Astrocyte (in vitro differentiated cells and primary cell): ENCODE data around the gene PREPL. TPM values are rescaled to one million over a fixed set of nuclear protein-coding genes. Genes with fewer than 3 reads are reported as not detected.

Experiments
- DNase-seq: peaks from one replicate; pipeline ENCODE4 v3.0.0-alpha.2; 2010; ENCODE audit warnings: low read depth
- FAIRE-seq: peaks from 2 replicates; lab custom pipeline; 2011; peaks lifted over from hg19 to GRCh38; lab: Jason Lieb, UNC
- H2AFZ ChIP-seq: 2 replicates; pipeline ENCODE4 v1.6.0; 2012; ENCODE audit warnings: low read depth, low read length, inconsistent platforms
- H3K27ac ChIP-seq: 2 replicates; pipeline ENCODE4 v1.5.1; 2011; ENCODE audit warnings: low read depth, low read length, inconsistent platforms
- H3K27me3 ChIP-seq: 2 replicates; pipeline ENCODE4 v1.6.0; 2011; ENCODE audit warnings: low read length, inconsistent platforms; ENCODE audit not compliant: insufficient read depth
- H3K36me3 ChIP-seq: 2 replicates; pipeline ENCODE4 v1.5.1; 2011; ENCODE audit warnings: low read length, inconsistent platforms; ENCODE audit not compliant: insufficient read depth
- H3K4me1 ChIP-seq: 2 replicates; pipeline ENCODE4 v1.5.1; 2011; ENCODE audit warnings: low read length, inconsistent platforms; ENCODE audit not compliant: insufficient read depth
- H3K4me2 ChIP-seq: 2 replicates; pipeline ENCODE4 v1.6.0; 2012; ENCODE audit warnings: low read length, inconsistent platforms
- H3K4me3 ChIP-seq: 2 replicates; pipeline ENCODE4 v1.5.1; 2011; ENCODE audit warnings: low read depth, mild to moderate bottlenecking, low read length, inconsistent platforms; ENCODE audit not compliant: insufficient read depth
- H3K79me2 ChIP-seq: 2 replicates; pipeline ENCODE4 v1.6.0; 2012; ENCODE audit warnings: mild to moderate bottlenecking, low read length, inconsistent platforms; ENCODE audit not compliant: insufficient read depth
- H3K9ac ChIP-seq: 2 replicates; pipeline ENCODE4 v1.6.0; 2012; ENCODE audit warnings: mild to moderate bottlenecking, low read length, inconsistent platforms
- H3K9me3 ChIP-seq: 2 replicates; pipeline ENCODE4 v1.5.1; 2012; ENCODE audit warnings: low read depth, mild to moderate bottlenecking, low read length, inconsistent platforms; ENCODE audit not compliant: insufficient read depth
- H4K20me1 ChIP-seq: 2 replicates; pipeline ENCODE4 v1.6.0; 2012; ENCODE audit warnings: low read length, inconsistent platforms; ENCODE audit not compliant: insufficient read depth
- H3K27ac Mint-ChIP-seq: one replicate; pipeline ENCODE4 v1.8.0; 2021; ENCODE audit warnings: mild to moderate bottlenecking, mixed read lengths; ENCODE audit not compliant: unreplicated experiment
- H3K27me3 Mint-ChIP-seq: one replicate; pipeline ENCODE4 v1.8.0; 2021; ENCODE audit warnings: low read depth, mixed read lengths; ENCODE audit not compliant: unreplicated experiment
- H3K36me3 Mint-ChIP-seq: one replicate; pipeline ENCODE4 v1.8.0; 2021; ENCODE audit warnings: low read depth, mixed read lengths; ENCODE audit not compliant: unreplicated experiment
- H3K4me1 Mint-ChIP-seq: one replicate; pipeline ENCODE4 v1.8.0; 2021; ENCODE audit warnings: low read depth, mixed read lengths; ENCODE audit not compliant: unreplicated experiment
- H3K4me3 Mint-ChIP-seq: one replicate; pipeline ENCODE4 v1.8.0; 2021; ENCODE audit warnings: mild to moderate bottlenecking, moderate library complexity, mixed read lengths; ENCODE audit not compliant: unreplicated experiment
- H3K9me3 Mint-ChIP-seq: one replicate; pipeline ENCODE4 v1.8.0; 2021; ENCODE audit warnings: mild to moderate bottlenecking, mixed read lengths; ENCODE audit not compliant: unreplicated experiment
- EZH2 ChIP-seq: IDR thresholded peaks from 2 replicates; pipeline ENCODE4 v1.6.1; 2012; ENCODE audit warnings: mild to moderate bottlenecking, low read length, inconsistent platforms; ENCODE audit not compliant: insufficient read depth
- total RNA-seq: library from RNA; stranded (reverse); gene quantifications from 2 replicates; pipeline ENCODE4 v1.2.1, GENCODE V29; 2021
- TF ChIP-seq, protein P1 (sequence below): IDR thresholded peaks from 2 replicates; pipeline ENCODE4 v1.5.1; 2011; ENCODE audit warnings: low read depth, mild to moderate bottlenecking, inconsistent platforms, low read length, moderate library complexity; ENCODE audit not compliant: insufficient read depth

PREPL gene
- total RNA-seq, 1 donor from 2014 or later, result 50.6 TPM

DNA sequence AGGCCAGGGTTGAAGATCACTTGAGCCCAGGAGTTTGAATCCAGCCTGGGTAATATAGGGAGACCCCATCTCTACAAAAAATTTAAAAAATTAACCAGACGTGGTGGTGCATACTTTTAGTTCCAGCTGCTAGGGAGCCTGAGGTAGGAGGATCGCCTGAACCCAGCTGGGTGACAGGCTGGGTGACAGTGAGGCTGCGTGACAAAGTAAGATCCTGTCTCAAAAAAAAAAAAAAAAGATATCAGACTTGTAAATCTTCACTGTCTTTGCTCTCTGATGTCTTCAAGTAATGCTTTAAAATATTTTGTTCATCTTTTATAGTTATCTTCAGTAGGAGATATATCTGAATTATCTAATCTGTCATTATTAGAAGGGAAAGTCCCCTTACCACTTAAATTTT lies 11.0 kb upstream of the PREPL start:
- Histone ChIP-seq H3K27me3 (no peaks in the 10 kb centered on the region), H3K9ac (no peak overlapping the region), H3K4me1 (no peaks in the 10 kb centered on the region), H3K4me3 (no peak overlapping the region), H4K20me1 (no peaks in the 10 kb centered on the region), H3K79me2 (peaks cover 4% of the 10 kb centered on the region), H2AFZ (no peak overlapping the region), H3K27ac (no peak overlapping the region), H3K9me3 (no peaks in the 10 kb centered on the region), H3K36me3 (no peaks in the 10 kb centered on the region), H3K4me2 (no peak overlapping the region)
- Mint-ChIP-seq H3K4me1 (no peaks in the 10 kb centered on the region), H3K9me3 (no peaks in the 10 kb centered on the region), H3K36me3 (no peaks in the 10 kb centered on the region), H3K4me3 (no peak overlapping the region), H3K27me3 (no peaks in the 10 kb centered on the region), H3K27ac (no peak overlapping the region)
- DNase-seq (no peak), FAIRE-seq (no peak)
- no peak for TF ChIP-seq EZH2
- TF ChIP-seq, protein P1, sequence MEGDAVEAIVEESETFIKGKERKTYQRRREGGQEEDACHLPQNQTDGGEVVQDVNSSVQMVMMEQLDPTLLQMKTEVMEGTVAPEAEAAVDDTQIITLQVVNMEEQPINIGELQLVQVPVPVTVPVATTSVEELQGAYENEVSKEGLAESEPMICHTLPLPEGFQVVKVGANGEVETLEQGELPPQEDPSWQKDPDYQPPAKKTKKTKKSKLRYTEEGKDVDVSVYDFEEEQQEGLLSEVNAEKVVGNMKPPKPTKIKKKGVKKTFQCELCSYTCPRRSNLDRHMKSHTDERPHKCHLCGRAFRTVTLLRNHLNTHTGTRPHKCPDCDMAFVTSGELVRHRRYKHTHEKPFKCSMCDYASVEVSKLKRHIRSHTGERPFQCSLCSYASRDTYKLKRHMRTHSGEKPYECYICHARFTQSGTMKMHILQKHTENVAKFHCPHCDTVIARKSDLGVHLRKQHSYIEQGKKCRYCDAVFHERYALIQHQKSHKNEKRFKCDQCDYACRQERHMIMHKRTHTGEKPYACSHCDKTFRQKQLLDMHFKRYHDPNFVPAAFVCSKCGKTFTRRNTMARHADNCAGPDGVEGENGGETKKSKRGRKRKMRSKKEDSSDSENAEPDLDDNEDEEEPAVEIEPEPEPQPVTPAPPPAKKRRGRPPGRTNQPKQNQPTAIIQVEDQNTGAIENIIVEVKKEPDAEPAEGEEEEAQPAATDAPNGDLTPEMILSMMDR, result no peak

DNA sequence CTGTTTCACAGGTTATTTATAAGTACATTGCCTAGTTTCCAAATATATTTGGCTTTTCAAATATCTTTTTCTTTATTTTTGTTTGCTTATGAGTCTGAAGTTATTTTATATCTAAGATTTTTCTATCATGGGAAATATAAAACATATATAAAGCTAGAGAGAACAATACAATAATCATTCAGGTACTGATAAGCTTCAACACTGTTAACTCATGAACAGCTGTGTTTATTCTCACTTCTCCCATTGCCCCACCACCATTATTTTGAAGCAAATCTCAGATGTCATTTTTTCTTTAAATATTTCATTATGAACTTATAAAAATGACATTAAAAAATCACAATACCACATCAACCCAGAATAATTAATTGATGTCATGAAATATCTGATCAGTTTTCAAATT lies 10.2 kb upstream of the PREPL start:
- H3K9me3 Mint-ChIP-seq, result no peaks in the 10 kb centered on the region
- TF ChIP-seq, protein P1, result no peak
- no peak for TF ChIP-seq EZH2
- Histone ChIP-seq H2AFZ (no peak overlapping the region), H3K4me3 (no peak overlapping the region), H3K27ac (no peak overlapping the region), H3K79me2 (peaks cover 4% of the 10 kb centered on the region), H3K36me3 (no peaks in the 10 kb centered on the region), H4K20me1 (no peaks in the 10 kb centered on the region), H3K9me3 (no peaks in the 10 kb centered on the region), H3K9ac (no peak overlapping the region), H3K4me2 (no peak overlapping the region), H3K27me3 (no peaks in the 10 kb centered on the region), H3K4me1 (no peaks in the 10 kb centered on the region)
- H3K27ac Mint-ChIP-seq, result no peak overlapping the region
- no peak for FAIRE-seq
- no peaks in the 10 kb centered on the region for H3K4me1 Mint-ChIP-seq
- no peak for DNase-seq
- H3K36me3 Mint-ChIP-seq, result no peaks in the 10 kb centered on the region
- no peak overlapping the region for H3K4me3 Mint-ChIP-seq
- H3K27me3 Mint-ChIP-seq, result no peaks in the 10 kb centered on the region

DNA sequence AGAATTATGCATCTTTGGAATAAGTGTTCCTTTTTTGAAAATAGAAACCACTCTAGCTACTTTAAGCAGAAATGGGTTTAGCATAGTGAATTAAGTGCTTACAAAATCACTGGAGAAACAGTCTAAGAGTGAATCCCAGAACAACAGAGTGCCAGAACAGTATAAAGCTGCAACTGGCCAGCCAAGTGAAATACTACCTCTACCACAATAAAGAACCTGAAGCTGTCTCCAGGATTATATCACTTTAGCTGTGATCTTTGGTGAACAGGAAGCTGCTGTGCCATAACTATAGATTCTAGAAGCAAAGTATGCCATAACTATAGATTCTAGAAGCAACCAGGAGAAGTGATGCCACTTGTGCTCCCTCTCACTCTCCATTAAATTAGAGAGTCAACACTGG lies 8.1 kb upstream of the PREPL start:
- H3K27ac Mint-ChIP-seq, result no peak overlapping the region
- Histone ChIP-seq H3K27ac (no peak overlapping the region), H3K79me2 (peaks cover 4% of the 10 kb centered on the region), H3K4me2 (no peak overlapping the region), H3K4me3 (no peak overlapping the region), H4K20me1 (no peaks in the 10 kb centered on the region), H3K9me3 (no peaks in the 10 kb centered on the region), H3K36me3 (no peaks in the 10 kb centered on the region), H3K4me1 (no peaks in the 10 kb centered on the region), H2AFZ (no peak overlapping the region), H3K9ac (no peak overlapping the region), H3K27me3 (no peaks in the 10 kb centered on the region)
- DNase-seq (no peak), FAIRE-seq (no peak)
- H3K4me1 Mint-ChIP-seq, result no peaks in the 10 kb centered on the region
- TF ChIP-seq EZH2, result no peak
- TF ChIP-seq, protein P1, result no peak
- H3K27me3 Mint-ChIP-seq, result no peaks in the 10 kb centered on the region
- H3K4me3 Mint-ChIP-seq, result no peak overlapping the region
- no peaks in the 10 kb centered on the region for H3K36me3 Mint-ChIP-seq
- no peaks in the 10 kb centered on the region for H3K9me3 Mint-ChIP-seq
